Endothelial cell of hepatic sinusoid (primary cell): ENCODE measurements around the gene DGCR8.

Experiments used
- in situ Hi-C: cut with HindIII; loops from 2 replicates; pipeline ENCODE4 v1.10.0; 2017; ENCODE audit warnings: low sequenced_read_pairs

Gene DGCR8

GRCh38 chr22:20118300-20119020 is 38.4 kb downstream of the DGCR8 start:
- in situ Hi-C loops: loop anchor here (5.0 kb wide), 1 partner anchor 166 kb away; no protein-coding TSS in a partner anchor

GRCh38 chr22:20121856-20122415 is 41.9 kb downstream of the DGCR8 start:
- in situ Hi-C loops: no loop called here

GRCh38 chr22:20123366-20124082 is 43.5 kb downstream of the DGCR8 start:
- in situ Hi-C loops: no loop called here

- in situ Hi-C loops: no loop called here
Measured at GRCh38 chr22:20124083-20124787, 44.2 kb downstream of the DGCR8 start.

- in situ Hi-C loops: no loop called here
Measured at GRCh38 chr22:20125201-20126174, 45.4 kb downstream of the DGCR8 start.

GRCh38 chr22:20126284-20127029 is 46.4 kb downstream of the DGCR8 start:
- in situ Hi-C loops: no loop called here

GRCh38 chr22:20127318-20127868 is 47.4 kb downstream of the DGCR8 start:
- in situ Hi-C loops: no loop called here

GRCh38 chr22:20127869-20128618 is 48.0 kb downstream of the DGCR8 start:
- in situ Hi-C loops: no loop called here

GRCh38 chr22:20128619-20128901 is 48.5 kb downstream of the DGCR8 start:
- in situ Hi-C loops: no loop called here

- in situ Hi-C loops: no loop called here
Measured at GRCh38 chr22:20128902-20129746, 49.1 kb downstream of the DGCR8 start.

GRCh38 chr22:20129747-20130014 is 49.6 kb downstream of the DGCR8 start:
- in situ Hi-C loops: no loop called here

GRCh38 chr22:20130319-20130718 is 50.3 kb downstream of the DGCR8 start:
- in situ Hi-C loops: no loop called here

GRCh38 chr22:20130731-20131596 is 50.9 kb downstream of the DGCR8 start:
- in situ Hi-C loops: no loop called here

GRCh38 chr22:20131597-20131858 is 51.5 kb downstream of the DGCR8 start, which contains the start of gene ZDHHC8:
Gene ZDHHC8 (plus strand): TSS chr22:20131804. CDS start chr22:20131948, 144 bp downstream.
- in situ Hi-C loops: no loop called here

GRCh38 chr22:20131859-20132685 is 52.0 kb downstream of the DGCR8 start:
- in situ Hi-C loops: no loop called here

- in situ Hi-C loops: no loop called here
Measured at GRCh38 chr22:20132686-20133246, 52.7 kb downstream of the DGCR8 start.
